NCI-H128 (cell line): Measurements from ENCODE around the gene ARL11.
"Not testable (repeated sequence)": the region's sequence is repeated elsewhere in the genome, so short reads cannot be mapped to it uniquely, and the experiment has no call there.

Source experiments
- DNase-seq: peaks from one replicate; lab custom pipeline; 2025; ENCODE audit not compliant: unreplicated experiment; lab: John Stamatoyannopoulos, UW

ARL11 gene

GRCh38 chr13:49627831-49628652 lies at the start of gene ARL11:
ARL11 (plus strand) TSS chr13:49628507; CDS start chr13:49630448, 1,941 bp downstream.
- DNase-seq: no peak

- DNase-seq: no peak
These were observed 48.8 kb upstream of the ARL11 start for GRCh38 chr13:49579501-49579900.

GRCh38 chr13:49580980-49581680 lies 47.2 kb upstream of the ARL11 start:
- DNase-seq: no peak

GRCh38 chr13:49584771-49585182 lies 43.5 kb upstream of the ARL11 start:
- no peak for DNase-seq

GRCh38 chr13:49585220-49586157 lies 42.8 kb upstream of the ARL11 start, which contains the start of gene RCBTB1:
RCBTB1 (minus strand) TSS chr13:49585558; CDS start chr13:49567279, 18,279 bp downstream.
- peak; percentile 35 for DNase-seq

GRCh38 chr13:49586717-49587116 lies 41.6 kb upstream of the ARL11 start:
- DNase-seq: no peak

GRCh38 chr13:49587311-49587847 lies 40.9 kb upstream of the ARL11 start:
- no peak for DNase-seq

GRCh38 chr13:49590714-49591113 lies 37.6 kb upstream of the ARL11 start:
- DNase-seq: not testable (repeated sequence)

GRCh38 chr13:49593876-49594275 lies 34.4 kb upstream of the ARL11 start:
- not testable (repeated sequence) for DNase-seq

- DNase-seq: no peak
These were observed 33.7 kb upstream of the ARL11 start for GRCh38 chr13:49594576-49594975.

GRCh38 chr13:49596221-49596620 lies 32.1 kb upstream of the ARL11 start:
- no peak for DNase-seq

GRCh38 chr13:49597043-49597641 lies 31.2 kb upstream of the ARL11 start:
- no peak for DNase-seq

- no peak for DNase-seq
These were observed 26.3 kb upstream of the ARL11 start for GRCh38 chr13:49602005-49602404.

GRCh38 chr13:49602615-49603014 lies 25.7 kb upstream of the ARL11 start:
- not testable (repeated sequence) for DNase-seq

GRCh38 chr13:49604570-49604969 lies 23.7 kb upstream of the ARL11 start:
- no peak for DNase-seq

- peak; percentile 77 for DNase-seq
These were observed 21.3 kb upstream of the ARL11 start for GRCh38 chr13:49606747-49607648.

- no peak for DNase-seq
These were observed 20.5 kb upstream of the ARL11 start for GRCh38 chr13:49607761-49608160.

- no peak for DNase-seq
These were observed 19.5 kb upstream of the ARL11 start for GRCh38 chr13:49608651-49609331.

GRCh38 chr13:49610176-49610575 lies 18.1 kb upstream of the ARL11 start:
- peak; percentile 78 for DNase-seq
